ENCODE results near the gene DOHH. TPM values are rescaled to one million over a fixed set of nuclear protein-coding genes. Genes with fewer than 3 reads are reported as not detected.

DOHH gene
- total and polyA plus RNA-seq, 7 donors = 7.2 to 22.5 (median 16.9) TPM

- Histone ChIP-seq H3K4me1 (peaks cover 0 to 23% (median 20%) of the 10 kb centered on the region in 4 donors), H3K36me3 (no peaks in the 10 kb centered on the region), H3K4me3 (no peak overlapping the region), H3K27me3 (peaks cover 0 to 10% (median 7%) of the 10 kb centered on the region in 3 donors), H3K27ac (no peak overlapping the region), H3K9me3 (no peaks in the 10 kb centered on the region)
- TF ChIP-seq POLR2A (IDR thresholded peaks at IDR 0.05) (no peak), CTCF (IDR thresholded peaks at IDR 0.05) (no peak), POLR2AphosphoS5 (IDR thresholded peaks at IDR 0.05) (no peak), EP300 (IDR thresholded peaks at IDR 0.05) (no peak)
- 17 to 69% methylated on average over 8 of the region's 8 CpGs for WGBS, 2 donors
- no peak for DNase-seq
- intact Hi-C loops (cut with DNase I) = no loop called here
Measured at GRCh38 chr19:3474010-3474409, 26.5 kb downstream of the DOHH start.

GRCh38 chr19:3471954-3472655, 28.4 kb downstream of the DOHH start:
- Histone ChIP-seq H3K27me3 (peaks cover 0 to 6% (median 6%) of the 10 kb centered on the region in 3 donors), H3K4me1 (peaks cover 0 to 40% (median 30%) of the 10 kb centered on the region in 4 donors), H3K9me3 (no peaks in the 10 kb centered on the region), H3K4me3 (no peak overlapping the region), H3K27ac (peak overlapping the region in 1 of 4 donors; percentile 92), H3K36me3 (no peaks in the 10 kb centered on the region)
- intact Hi-C loops (cut with DNase I) = loop anchor here (2.0 kb wide), 1 partner anchor 167 kb away; no protein-coding TSS in a partner anchor
- DNase-seq = no peak
- 27 to 39% methylated on average over 24 of the region's 24 CpGs for WGBS, 2 donors
- peak in 1 of 4 donors; percentile 37 for TF ChIP-seq POLR2AphosphoS5 (IDR thresholded peaks at IDR 0.05)
- TF ChIP-seq CTCF (IDR thresholded peaks at IDR 0.05) = peak; percentile 84 to 96 (median 92)
- TF ChIP-seq EP300 (IDR thresholded peaks at IDR 0.05) = no peak

- TF ChIP-seq POLR2AphosphoS5 (IDR thresholded peaks at IDR 0.05) = no peak
- no peak overlapping the region for H3K4me3 ChIP-seq
- H3K36me3 ChIP-seq = no peaks in the 10 kb centered on the region
- DNase-seq = no peak
- peaks cover 0 to 6% (median 6%) of the 10 kb centered on the region in 3 donors for H3K27me3 ChIP-seq
- H3K9me3 ChIP-seq = no peaks in the 10 kb centered on the region
- peak overlapping the region; percentile 52 to 92 (median 76) for H3K27ac ChIP-seq
- WGBS, 2 donors = 56 to 74% methylated on average over 11 of the region's 11 CpGs
- intact Hi-C loops (cut with DNase I) = no loop called here
- H3K4me1 ChIP-seq = peaks cover 0 to 55% (median 45%) of the 10 kb centered on the region in 4 donors
Measured at GRCh38 chr19:3470500-3471128, 29.9 kb downstream of the DOHH start.

GRCh38 chr19:3469638-3470499, 30.6 kb downstream of the DOHH start:
- Histone ChIP-seq H3K4me1 (peaks cover 0 to 62% (median 50%) of the 10 kb centered on the region in 4 donors), H3K27me3 (peaks cover 0 to 6% (median 6%) of the 10 kb centered on the region in 3 donors), H3K4me3 (no peak overlapping the region), H3K36me3 (no peaks in the 10 kb centered on the region), H3K27ac (peak overlapping the region; percentile 52 to 92 (median 76)), H3K9me3 (no peaks in the 10 kb centered on the region)
- DNase-seq = no peak
- no peak for TF ChIP-seq EP300 (IDR thresholded peaks at IDR 0.05)
- TF ChIP-seq POLR2AphosphoS5 (IDR thresholded peaks at IDR 0.05) = peak in 3 of 4 donors; percentile 18 to 63 (median 35)
- TF ChIP-seq CTCF (IDR thresholded peaks at IDR 0.05) = no peak
- TF ChIP-seq POLR2A (IDR thresholded peaks at IDR 0.05) = no peak
- intact Hi-C loops (cut with DNase I) = loop anchor here (5.0 kb wide), 1 partner anchor 38 kb away; no protein-coding TSS in a partner anchor
- WGBS, 2 donors = 58 to 60% methylated on average over 14 of the region's 14 CpGs

All from sigmoid colon (tissue), 7 donors.